ENCODE results near the gene TMEM165.

DNA sequence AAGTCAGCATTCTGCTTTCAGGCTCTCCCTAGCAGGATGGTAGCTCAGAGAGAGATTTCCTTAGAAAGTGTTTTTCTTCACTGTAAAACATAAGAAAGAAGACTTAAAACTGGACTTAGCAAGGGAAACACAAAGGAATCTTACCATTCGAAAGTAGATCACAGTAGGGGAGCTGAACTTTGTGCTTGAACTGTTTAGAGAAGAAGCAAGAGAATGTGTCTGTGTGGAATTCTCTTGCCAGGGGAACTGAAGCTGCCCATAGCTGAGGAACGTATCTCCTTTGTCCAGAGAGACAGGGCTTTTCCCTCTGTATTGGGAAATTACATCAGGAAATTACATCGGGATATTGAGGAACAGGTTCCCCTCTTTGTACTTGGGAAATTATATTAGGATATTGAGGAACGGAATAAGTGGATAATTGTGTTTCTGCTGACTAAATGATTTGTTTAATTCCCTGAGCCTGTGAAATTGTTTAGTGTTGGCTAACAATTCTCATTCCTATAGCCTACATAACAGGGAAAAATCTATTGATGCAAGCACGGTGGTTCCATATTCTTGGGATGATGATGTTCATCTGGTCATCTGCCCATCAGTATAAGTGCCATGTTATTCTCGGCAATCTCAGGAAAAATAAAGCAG, 28.6 kb upstream of the TMEM165 start:
- TF ChIP-seq, protein P1, sequence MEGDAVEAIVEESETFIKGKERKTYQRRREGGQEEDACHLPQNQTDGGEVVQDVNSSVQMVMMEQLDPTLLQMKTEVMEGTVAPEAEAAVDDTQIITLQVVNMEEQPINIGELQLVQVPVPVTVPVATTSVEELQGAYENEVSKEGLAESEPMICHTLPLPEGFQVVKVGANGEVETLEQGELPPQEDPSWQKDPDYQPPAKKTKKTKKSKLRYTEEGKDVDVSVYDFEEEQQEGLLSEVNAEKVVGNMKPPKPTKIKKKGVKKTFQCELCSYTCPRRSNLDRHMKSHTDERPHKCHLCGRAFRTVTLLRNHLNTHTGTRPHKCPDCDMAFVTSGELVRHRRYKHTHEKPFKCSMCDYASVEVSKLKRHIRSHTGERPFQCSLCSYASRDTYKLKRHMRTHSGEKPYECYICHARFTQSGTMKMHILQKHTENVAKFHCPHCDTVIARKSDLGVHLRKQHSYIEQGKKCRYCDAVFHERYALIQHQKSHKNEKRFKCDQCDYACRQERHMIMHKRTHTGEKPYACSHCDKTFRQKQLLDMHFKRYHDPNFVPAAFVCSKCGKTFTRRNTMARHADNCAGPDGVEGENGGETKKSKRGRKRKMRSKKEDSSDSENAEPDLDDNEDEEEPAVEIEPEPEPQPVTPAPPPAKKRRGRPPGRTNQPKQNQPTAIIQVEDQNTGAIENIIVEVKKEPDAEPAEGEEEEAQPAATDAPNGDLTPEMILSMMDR (IDR thresholded peaks at IDR 0.05; ENCODE audit: low read length), result no peak
- TF ChIP-seq EZH2phosphoT487 (IDR thresholded peaks at IDR 0.05; ENCODE audit: low read length) (no peak), EZH2 (optimal IDR thresholded peaks at IDR 0.05; ENCODE audit: low read depth, low read length) (no peak)

All from MM.1S (cell line).